ENCODE results near the gene GMDS. TPM values are rescaled to one million over a fixed set of nuclear protein-coding genes. Genes with fewer than 3 reads are reported as not detected.

The GMDS gene
- total and polyA plus RNA-seq, 2 experiments from 2014 or later: 30.1 to 36.5 TPM

- no peak for TF ChIP-seq JUNB (IDR thresholded peaks at IDR 0.05; ENCODE audit: unreplicated experiment)
- TF ChIP-seq EZH2phosphoT487 (IDR thresholded peaks at IDR 0.05; ENCODE audit: unreplicated experiment): no peak
- no peak for TF ChIP-seq ZNF114 (CRISPR knock-in tag; IDR thresholded peaks at IDR 0.05)
- TF ChIP-seq CREB1 (CRISPR knock-in tag; IDR thresholded peaks at IDR 0.05; ENCODE audit: low read depth): no peak
- TF ChIP-seq EZH2 (IDR thresholded peaks at IDR 0.05; ENCODE audit: low read depth, unreplicated experiment): no peak
- TF ChIP-seq NANOG (IDR thresholded peaks at IDR 0.05; ENCODE audit: borderline replicate concordance): no peak
Observed at GRCh38 chr6:2208468-2208867, 36.9 kb downstream of the GMDS start (continued).

- H3K27ac Mint-ChIP-seq: no peak overlapping the region
- DNase-seq (ENCODE audit: low spot score) (no peak), ATAC-seq (no peak)
- Histone ChIP-seq H3K9me2 (ENCODE audit: insufficient read depth) (no peaks in the 10 kb centered on the region), H3K79me2 (replicated peaks; ENCODE audit: insufficient read depth) (peaks cover 32% of the 10 kb centered on the region), H3K27ac (ENCODE audit: low read depth) (no peak overlapping the region), H3K4me1 (ENCODE audit: insufficient read depth) (peaks cover 12% of the 10 kb centered on the region; the same call in 1 of the 2 replicates), H3K36me3 (ENCODE audit: insufficient read depth) (no peaks in the 10 kb centered on the region), H3K4me2 (no peak overlapping the region), H3F3A (replicated peaks; ENCODE audit: low read depth) (no peaks in the 10 kb centered on the region), H2AFZ (no peak overlapping the region), H4K20me1 (replicated peaks; ENCODE audit: insufficient read depth) (peaks cover 10% of the 10 kb centered on the region), H3K27me3 (ENCODE audit: insufficient read depth) (no peaks in the 10 kb centered on the region), H3K4me3 (no peak overlapping the region)
- no peaks in the 10 kb centered on the region for H3K27me3 Mint-ChIP-seq (ENCODE audit: insufficient read depth, low read depth, poor library complexity)
- H3K36me3 Mint-ChIP-seq (ENCODE audit: low read depth): peaks cover 9% of the 10 kb centered on the region; the same call in 2 of the 3 replicates
- H3K4me3 Mint-ChIP-seq: no peak overlapping the region
- H3K9me3 Mint-ChIP-seq: peaks cover 10% of the 10 kb centered on the region; the same call in 2 of the 3 replicates
- no peak for TF ChIP-seq ZNF114 (CRISPR knock-in tag; IDR thresholded peaks at IDR 0.05)
- TF ChIP-seq POLR2AphosphoS5 (IDR thresholded peaks at IDR 0.05; ENCODE audit: low read depth): no peak
- TF ChIP-seq REST (IDR thresholded peaks at IDR 0.05; ENCODE audit: unreplicated experiment): no peak
- TF ChIP-seq CTCF (conservative IDR thresholded peaks at IDR 0.05; ENCODE audit: low read depth in 2 of 2): no peak
- TF ChIP-seq ETS1 (IDR thresholded peaks at IDR 0.05): no peak
- TF ChIP-seq STAT1 (IDR thresholded peaks at IDR 0.05; ENCODE audit: unreplicated experiment): no peak
- TF ChIP-seq NANOG (IDR thresholded peaks at IDR 0.05; ENCODE audit: borderline replicate concordance): no peak
- no peak for TF ChIP-seq CREB1 (CRISPR knock-in tag; IDR thresholded peaks at IDR 0.05; ENCODE audit: low read depth)
- no peak for TF ChIP-seq EZH2phosphoT487 (IDR thresholded peaks at IDR 0.05; ENCODE audit: unreplicated experiment)
- no peak for TF ChIP-seq ZNF462 (CRISPR knock-in tag; IDR thresholded peaks at IDR 0.05)
- TF ChIP-seq EZH2 (IDR thresholded peaks at IDR 0.05; ENCODE audit: low read depth, unreplicated experiment): no peak
- TF ChIP-seq ZNF331 (CRISPR knock-in tag; IDR thresholded peaks at IDR 0.05; ENCODE audit: low read depth): no peak
- TF ChIP-seq JUNB (IDR thresholded peaks at IDR 0.05; ENCODE audit: unreplicated experiment): no peak
- H3K4me1 Mint-ChIP-seq: peaks cover 9% of the 10 kb centered on the region
Observed at GRCh38 chr6:2205396-2205795, 40.0 kb downstream of the GMDS start.
